CD14-positive monocyte (primary cell): Measurements from ENCODE around the gene IFITM2. TPM values are rescaled to one million over a fixed set of nuclear protein-coding genes. Genes with fewer than 3 reads are reported as not detected.

Experiments used
- DNase-seq, 3 donors: peaks; one replicate each; pipeline ENCODE4 v3.0.0-alpha.2; 2011 to 2022
- H2AFZ ChIP-seq: 2 replicates; pipeline ENCODE4 v1.6.0; 2012; ENCODE audit warnings: mild to moderate bottlenecking, low read depth, low read length, inconsistent platforms; ENCODE audit not compliant: insufficient read depth, poor library complexity, severe bottlenecking
- H3K27ac ChIP-seq, 2 donors: 1 replicate in 1 of 2; 2 replicates in 1 of 2; pipeline ENCODE4 v1.5.1; 2012 to 2013; ENCODE audit warnings: low read length in 2 of 2, control low read depth in 1 of 2, inconsistent platforms in 1 of 2, low read depth in 1 of 2, mild to moderate bottlenecking in 1 of 2
- H3K27me3 ChIP-seq, 2 donors: one replicate each; pipeline versions ENCODE4 v1.6.0 to v1.6.1; 2011 to 2013; ENCODE audit warnings: low read length in 2 of 2; ENCODE audit not compliant: control insufficient read depth in 2 of 2, insufficient read depth in 2 of 2
- H3K36me3 ChIP-seq, 2 donors: replicated peaks in 1 of 2; 1 replicate in 1 of 2; 2 replicates in 1 of 2; pipeline versions ENCODE4 v1.5.1 to v1.6.1; 2012 to 2013; ENCODE audit warnings: low read length in 2 of 2, control low read depth in 1 of 2, inconsistent platforms in 1 of 2, mild to moderate bottlenecking in 1 of 2; ENCODE audit not compliant: insufficient read depth in 2 of 2, control insufficient read depth in 1 of 2
- H3K4me1 ChIP-seq, 2 donors: 1 replicate in 1 of 2; 2 replicates in 1 of 2; pipeline versions ENCODE4 v1.5.1 to v1.6.1; 2012 to 2013; ENCODE audit warnings: low read length in 2 of 2, control low read depth in 1 of 2, inconsistent platforms in 1 of 2, mild to moderate bottlenecking in 1 of 2, moderate library complexity in 1 of 2; ENCODE audit not compliant: insufficient read depth in 2 of 2, control insufficient read depth in 1 of 2
- H3K4me2 ChIP-seq: replicated peaks from 2 replicates; pipeline ENCODE3; 2012; ENCODE audit warnings: low read length, moderate library complexity, mild to moderate bottlenecking; ENCODE audit not compliant: poor library complexity, severe bottlenecking; ENCODE audit errors: extremely low read depth
- H3K4me3 ChIP-seq, 3 experiments: fragments of 200-600 bp in 1 of 3; sonication (generic) in 1 of 3; replicated peaks in 1 of 3; 1 replicate in 2 of 3; 2 replicates in 1 of 3; pipeline ENCODE4 v1.5.1; 2011 to 2013; ENCODE audit warnings: low read length in 3 of 3, mild to moderate bottlenecking in 3 of 3, control low read depth in 2 of 3, low read depth in 2 of 3, inconsistent platforms in 1 of 3, moderate library complexity in 1 of 3
- H3K79me2 ChIP-seq: 2 replicates; pipeline ENCODE4 v1.6.0; 2012; ENCODE audit warnings: mild to moderate bottlenecking, control low read depth, inconsistent platforms, low read length, moderate library complexity; ENCODE audit not compliant: insufficient read depth
- H3K9ac ChIP-seq: 2 replicates; pipeline ENCODE4 v1.6.0; 2017; ENCODE audit warnings: low read length, mild to moderate bottlenecking; ENCODE audit not compliant: insufficient read depth, poor library complexity, severe bottlenecking
- H3K9me3 ChIP-seq, 2 donors: replicated peaks in 1 of 2; 1 replicate in 1 of 2; 2 replicates in 1 of 2; pipeline versions ENCODE4 v1.5.1 to v1.6.1; 2012 to 2013; ENCODE audit warnings: low read length in 2 of 2, control low read depth in 1 of 2; ENCODE audit not compliant: control insufficient read depth in 1 of 2, insufficient read depth in 1 of 2
- H4K20me1 ChIP-seq: 2 replicates; pipeline ENCODE4 v1.6.0; 2012; ENCODE audit warnings: mild to moderate bottlenecking, low read length, control low read depth, moderate library complexity; ENCODE audit not compliant: insufficient read depth
- H3K27ac Mint-ChIP-seq, 7 donors: one replicate each; pipeline ENCODE4 v1.8.0; 2020; ENCODE audit warnings: mild to moderate bottlenecking in 7 of 7, mixed read lengths in 7 of 7, moderate library complexity in 6 of 7, inconsistent platforms in 2 of 7
- H3K27me3 Mint-ChIP-seq, 3 donors: one replicate each; pipeline ENCODE4 v1.8.0; 2021 to 2022; ENCODE audit warnings: low read depth in 3 of 3, mild to moderate bottlenecking in 3 of 3, mixed read lengths in 3 of 3, moderate library complexity in 3 of 3, inconsistent platforms in 1 of 3
- H3K36me3 Mint-ChIP-seq, 2 donors: one replicate each; pipeline ENCODE4 v1.8.0; 2020; ENCODE audit warnings: mixed read lengths in 2 of 2, inconsistent platforms in 1 of 2, mild to moderate bottlenecking in 1 of 2
- H3K4me1 Mint-ChIP-seq: one replicate; pipeline ENCODE4 v1.8.0; 2020; ENCODE audit warnings: mild to moderate bottlenecking, mixed read lengths
- H3K4me3 Mint-ChIP-seq, 2 donors: one replicate each; pipeline ENCODE4 v1.8.0; 2020; ENCODE audit warnings: mild to moderate bottlenecking in 2 of 2, mixed read lengths in 2 of 2, moderate library complexity in 1 of 2
- H3K9me3 Mint-ChIP-seq, 7 donors: one replicate each; pipeline ENCODE4 v1.8.0; 2020 to 2022; ENCODE audit warnings: mixed read lengths in 7 of 7, mild to moderate bottlenecking in 6 of 7, moderate library complexity in 6 of 7, inconsistent platforms in 2 of 7
- CTCF ChIP-seq: fragments of 200-600 bp; IDR thresholded peaks from one replicate; pipeline ENCODE4 v1.8.0; 2022; ENCODE audit warnings: antibody characterized with exemption, mild to moderate bottlenecking
- WGBS: methylation state at CpG from one replicate; pipeline ENCODE4 v1.1.5; 2013; ENCODE audit warnings: missing lambda C conversion rate; ENCODE audit not compliant: insufficient coverage; 5-methylcytosine and 5-hydroxymethylcytosine counted together
- intact Hi-C, 2 donors: fragments of 100-400 bp; cut with micrococcal nuclease; formaldehyde crosslinking; loops; one replicate each; pipeline versions ENCODE4 v1.15.0 to v1.15.1; 2023
- polyA plus RNA-seq, 3 donors: library from polyadenylated mRNA; depleted of rRNA in 1 of 3; unstranded in 2 of 3; stranded (reverse) in 1 of 3; fragments of 300-500 nt in 2 of 3; fragments of >200 nt in 1 of 3; fragmentation: Illumina TruSeq in 2 of 3; gene quantifications; 1 replicate in 2 of 3; 2 replicates in 1 of 3; pipeline ENCODE4 v1.2.3, GENCODE V29; 2012 to 2021

IFITM2 gene
- polyA plus RNA-seq, 3 donors: 625 to 1,147 (median 705) TPM

DNA sequence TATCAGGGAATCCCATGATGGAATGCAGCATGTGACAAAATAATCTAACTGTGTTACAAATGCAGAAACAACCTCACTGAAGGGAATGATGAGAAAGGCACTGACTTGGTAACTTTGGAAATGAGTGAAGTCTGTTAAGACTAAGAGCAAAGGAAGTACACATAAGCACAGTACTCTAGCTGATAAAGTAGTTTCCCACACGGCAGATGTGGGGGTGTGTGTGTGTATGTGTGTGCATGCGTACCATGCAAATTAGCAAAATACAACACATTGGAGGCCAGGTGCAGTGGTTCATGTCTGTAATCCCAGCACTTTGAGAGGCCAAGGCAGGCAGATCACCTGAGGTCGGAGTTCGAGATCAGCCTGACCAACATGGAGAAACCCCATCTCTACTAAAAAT is 46.0 kb upstream of the IFITM2 start:
- no peak overlapping the region for H3K27ac Mint-ChIP-seq
- TF ChIP-seq CTCF: no peak
- WGBS: 100% methylated on average over 3 of the region's 4 CpGs
- intact Hi-C loops: no loop called here
- DNase-seq: no peak
- H3K9me3 Mint-ChIP-seq: peaks cover 0 to 8% (median 4%) of the 10 kb centered on the region in 7 donors
- H3K27me3 Mint-ChIP-seq: peaks cover 4 to 6% (median 6%) of the 10 kb centered on the region in 3 donors
- no peak overlapping the region for H2AFZ ChIP-seq
- no peaks in the 10 kb centered on the region for H3K79me2 ChIP-seq
- H3K36me3 ChIP-seq: no peaks in the 10 kb centered on the region
- H3K4me2 ChIP-seq: no peak overlapping the region
- H3K36me3 Mint-ChIP-seq: no peaks in the 10 kb centered on the region
- H3K27me3 ChIP-seq: no peaks in the 10 kb centered on the region
- H3K9me3 ChIP-seq: peaks cover 0 to 5% of the 10 kb centered on the region in 2 donors
- H3K9ac ChIP-seq: no peak overlapping the region
- peaks cover 7% of the 10 kb centered on the region for H3K4me1 Mint-ChIP-seq
- H3K4me3 ChIP-seq: no peak overlapping the region
- no peaks in the 10 kb centered on the region for H3K4me1 ChIP-seq
- H4K20me1 ChIP-seq: no peaks in the 10 kb centered on the region
- no peak overlapping the region for H3K27ac ChIP-seq
- no peak overlapping the region for H3K4me3 Mint-ChIP-seq

DNA sequence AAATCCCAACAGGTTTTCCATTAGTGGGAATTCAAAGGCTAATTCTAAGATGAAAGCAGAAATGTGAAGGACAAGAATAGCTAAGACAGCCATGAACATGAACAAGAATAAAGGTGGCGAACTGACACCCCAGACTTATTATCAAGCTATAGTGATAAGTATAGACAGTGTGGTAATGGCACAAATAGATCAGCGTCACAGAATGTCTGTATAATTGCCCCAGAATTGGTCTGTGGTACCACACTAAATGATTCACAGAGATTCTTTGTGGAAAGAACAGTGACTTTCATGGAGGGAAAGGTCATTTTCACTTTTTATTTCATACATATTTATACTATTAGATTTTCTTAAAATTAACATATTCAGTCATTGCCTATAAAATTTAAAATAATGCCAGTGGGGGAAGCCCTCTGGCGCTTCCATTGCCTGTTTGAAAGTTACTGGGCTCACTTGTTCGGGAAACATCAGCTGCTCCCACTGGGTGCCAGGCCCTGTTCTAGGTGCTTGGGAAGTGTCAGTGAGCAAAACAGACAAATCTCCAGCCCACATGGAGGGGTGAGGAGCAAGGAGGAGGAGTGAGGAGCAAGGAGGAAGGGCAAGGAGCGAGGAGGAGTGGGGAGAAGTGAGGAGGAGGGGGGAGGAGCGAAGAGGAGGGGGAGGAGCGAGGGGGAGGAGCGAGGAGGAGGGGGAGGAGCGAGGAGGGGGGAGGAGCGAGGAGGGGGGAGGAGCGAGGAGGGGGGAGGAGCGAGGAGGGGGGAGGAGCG is 40.8 kb upstream of the IFITM2 start:
- TF ChIP-seq CTCF: no peak
- Histone ChIP-seq H3K9ac (no peak overlapping the region), H3K27ac (peak overlapping the region in 1 of 2 donors; percentile 36), H3K4me1 (peaks cover 37% of the 10 kb centered on the region in 2 donors), H3K4me3 (no peak overlapping the region), H3K27me3 (no peaks in the 10 kb centered on the region), H3K9me3 (peaks cover 0 to 5% of the 10 kb centered on the region in 2 donors), H3K36me3 (no peaks in the 10 kb centered on the region), H4K20me1 (no peaks in the 10 kb centered on the region), H2AFZ (no peak overlapping the region), H3K4me2 (no peak overlapping the region), H3K79me2 (no peaks in the 10 kb centered on the region)
- DNase-seq: peak in 1 of 3 donors; percentile 59
- peaks cover 35% of the 10 kb centered on the region for H3K4me1 Mint-ChIP-seq
- H3K9me3 Mint-ChIP-seq: peaks cover 0 to 8% (median 4%) of the 10 kb centered on the region in 7 donors
- peaks cover 0 to 2% of the 10 kb centered on the region in 2 donors for H3K36me3 Mint-ChIP-seq
- WGBS: 80% methylated on average over 1 of the region's 13 CpGs
- intact Hi-C loops: loop anchor here in 1 of 2 donors (5.0 kb wide), 2 partner anchors 40 to 60 kb away; partner anchors contain the start of genes BET1L, IFITM2 and RIC8A
- peaks cover 0 to 9% (median 2%) of the 10 kb centered on the region in 3 donors for H3K27me3 Mint-ChIP-seq
- H3K4me3 Mint-ChIP-seq: peak overlapping the region; percentile 48 to 50
- peak overlapping the region; percentile 42 to 99 (median 87) for H3K27ac Mint-ChIP-seq
